Fibroblast of lung (primary cell): ENCODE data around the gene MAGI2. TPM values are rescaled to one million over a fixed set of nuclear protein-coding genes. Genes with fewer than 3 reads are reported as not detected.

Experiments
- DNase-seq, 2 donors: peaks; one replicate each; pipeline versions ENCODE4 v3.0.0 to v3.0.0-alpha.2; 2010; ENCODE audit warnings: low read depth in 2 of 2
- H2AFZ ChIP-seq: 2 replicates; pipeline ENCODE4 v1.5.1; 2012; ENCODE audit warnings: low read length, control low read depth, inconsistent platforms
- H3K27ac ChIP-seq: 2 replicates; pipeline ENCODE4 v1.5.1; 2011; ENCODE audit warnings: low read length, control low read depth; ENCODE audit not compliant: insufficient read depth
- H3K27me3 ChIP-seq: 2 replicates; pipeline ENCODE4 v1.5.1; 2011; ENCODE audit warnings: mild to moderate bottlenecking, low read length; ENCODE audit not compliant: control insufficient read depth, insufficient read depth
- H3K36me3 ChIP-seq: 2 replicates; pipeline ENCODE4 v1.5.1; 2011; ENCODE audit warnings: low read length; ENCODE audit not compliant: control insufficient read depth, insufficient read depth
- H3K4me1 ChIP-seq: 2 replicates; pipeline ENCODE4 v1.5.1; 2011; ENCODE audit warnings: low read length; ENCODE audit not compliant: control insufficient read depth, insufficient read depth; ENCODE audit errors: extremely low read depth
- H3K4me2 ChIP-seq: 2 replicates; pipeline ENCODE4 v1.5.1; 2011; ENCODE audit warnings: low read length, control low read depth; ENCODE audit not compliant: insufficient read depth; ENCODE audit errors: extremely low read depth
- H3K4me3 ChIP-seq, 4 experiments: fragments of 200-600 bp in 1 of 4; sonication (generic) in 1 of 4; replicated peaks in 1 of 4; 2 replicates each; pipeline ENCODE4 v1.5.1; 2011 to 2016; ENCODE audit warnings: low read length in 4 of 4, low read depth in 3 of 4, mild to moderate bottlenecking in 3 of 4, control low read depth in 2 of 4, inconsistent platforms in 1 of 4, mixed read lengths in 1 of 4; ENCODE audit not compliant: insufficient read depth in 1 of 4; ENCODE audit errors: control extremely low read depth in 1 of 4
- H3K79me2 ChIP-seq: 2 replicates; pipeline ENCODE4 v1.5.1; 2012; ENCODE audit warnings: mild to moderate bottlenecking, low read length, inconsistent platforms; ENCODE audit not compliant: control insufficient read depth, insufficient read depth
- H3K9ac ChIP-seq: 2 replicates; pipeline ENCODE4 v1.5.1; 2011; ENCODE audit warnings: mild to moderate bottlenecking, low read length, control low read depth; ENCODE audit not compliant: insufficient read depth
- H3K9me3 ChIP-seq: 2 replicates; pipeline ENCODE4 v1.5.1; 2012; ENCODE audit warnings: low read depth, low read length; ENCODE audit not compliant: control insufficient read depth, insufficient read depth
- H4K20me1 ChIP-seq: 2 replicates; pipeline ENCODE4 v1.5.1; 2011; ENCODE audit warnings: low read length; ENCODE audit not compliant: control insufficient read depth, insufficient read depth; ENCODE audit errors: extremely low read depth
- EZH2 ChIP-seq: IDR thresholded peaks from 2 replicates; pipeline ENCODE4 v1.5.1; 2012; ENCODE audit warnings: low read length, control low read depth, mild to moderate bottlenecking; ENCODE audit errors: missing control alignments
- polyA plus RNA-seq, 2 donors: library from polyadenylated mRNA; depleted of rRNA in 1 of 2; stranded (reverse) in 1 of 2; unstranded in 1 of 2; fragments of >200 nt; gene quantifications; 2 replicates each; pipeline ENCODE4 v1.2.1, GENCODE V29; 2011 to 2012; ENCODE audit warnings: missing spikeins in 1 of 2
- total RNA-seq: library from RNA; depleted of rRNA; stranded (reverse); fragments of >200 nt; gene quantifications from 2 replicates; pipeline ENCODE4 v1.2.1, GENCODE V29; 2014
- TF ChIP-seq, protein P1 (sequence below), 2 donors: IDR thresholded peaks in 1 of 2; conservative IDR thresholded peaks in 1 of 2; 1 replicate in 1 of 2; 2 replicates in 1 of 2; pipeline ENCODE4 v1.5.1; 2011 to 2012; ENCODE audit warnings: low read length in 2 of 2, control low read depth in 1 of 2, inconsistent platforms in 1 of 2, low read depth in 1 of 2, mild to moderate bottlenecking in 1 of 2

Gene MAGI2
- total and polyA plus RNA-seq, 2 donors (not counting 1 experiment from before 2014, with no cell fraction given): 1.8 to 17.0 TPM

DNA sequence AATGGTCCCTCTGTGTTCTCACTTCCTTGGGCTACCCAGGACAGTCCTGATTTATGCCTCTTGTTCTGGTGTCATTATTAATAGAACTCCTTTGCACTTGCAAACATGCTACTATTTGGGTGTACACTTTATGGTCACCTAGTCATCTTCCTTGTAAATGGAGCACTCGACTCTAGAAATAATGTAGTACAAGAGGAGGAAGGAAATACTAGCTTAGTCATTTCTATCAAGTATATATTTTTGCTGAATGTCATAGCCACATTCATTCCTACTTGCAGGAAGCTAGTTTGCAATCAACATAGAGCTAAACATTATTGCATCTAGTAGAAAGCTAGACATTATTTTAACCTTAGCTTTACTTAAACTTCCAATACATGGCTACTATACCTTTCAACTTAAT, 335.3 kb downstream of the MAGI2 start:
- Histone ChIP-seq H3K9me3 (no peaks in the 10 kb centered on the region), H3K4me2 (peak overlapping the region; percentile 19), H2AFZ (no peak overlapping the region), H3K36me3 (no peaks in the 10 kb centered on the region), H3K79me2 (no peaks in the 10 kb centered on the region), H3K27ac (no peak overlapping the region), H4K20me1 (no peaks in the 10 kb centered on the region), H3K9ac (no peak overlapping the region), H3K27me3 (no peaks in the 10 kb centered on the region), H3K4me1 (no peaks in the 10 kb centered on the region), H3K4me3 (no peak overlapping the region)
- DNase-seq: no peak
- TF ChIP-seq, protein P1, sequence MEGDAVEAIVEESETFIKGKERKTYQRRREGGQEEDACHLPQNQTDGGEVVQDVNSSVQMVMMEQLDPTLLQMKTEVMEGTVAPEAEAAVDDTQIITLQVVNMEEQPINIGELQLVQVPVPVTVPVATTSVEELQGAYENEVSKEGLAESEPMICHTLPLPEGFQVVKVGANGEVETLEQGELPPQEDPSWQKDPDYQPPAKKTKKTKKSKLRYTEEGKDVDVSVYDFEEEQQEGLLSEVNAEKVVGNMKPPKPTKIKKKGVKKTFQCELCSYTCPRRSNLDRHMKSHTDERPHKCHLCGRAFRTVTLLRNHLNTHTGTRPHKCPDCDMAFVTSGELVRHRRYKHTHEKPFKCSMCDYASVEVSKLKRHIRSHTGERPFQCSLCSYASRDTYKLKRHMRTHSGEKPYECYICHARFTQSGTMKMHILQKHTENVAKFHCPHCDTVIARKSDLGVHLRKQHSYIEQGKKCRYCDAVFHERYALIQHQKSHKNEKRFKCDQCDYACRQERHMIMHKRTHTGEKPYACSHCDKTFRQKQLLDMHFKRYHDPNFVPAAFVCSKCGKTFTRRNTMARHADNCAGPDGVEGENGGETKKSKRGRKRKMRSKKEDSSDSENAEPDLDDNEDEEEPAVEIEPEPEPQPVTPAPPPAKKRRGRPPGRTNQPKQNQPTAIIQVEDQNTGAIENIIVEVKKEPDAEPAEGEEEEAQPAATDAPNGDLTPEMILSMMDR (conservative IDR thresholded peaks at IDR 0.05 in 1 of 2, IDR thresholded peaks at IDR 0.05 in 1 of 2; ENCODE audit: low read depth in 1 of 2, low read length in 2 of 2): no peak
- no peak for TF ChIP-seq EZH2

DNA sequence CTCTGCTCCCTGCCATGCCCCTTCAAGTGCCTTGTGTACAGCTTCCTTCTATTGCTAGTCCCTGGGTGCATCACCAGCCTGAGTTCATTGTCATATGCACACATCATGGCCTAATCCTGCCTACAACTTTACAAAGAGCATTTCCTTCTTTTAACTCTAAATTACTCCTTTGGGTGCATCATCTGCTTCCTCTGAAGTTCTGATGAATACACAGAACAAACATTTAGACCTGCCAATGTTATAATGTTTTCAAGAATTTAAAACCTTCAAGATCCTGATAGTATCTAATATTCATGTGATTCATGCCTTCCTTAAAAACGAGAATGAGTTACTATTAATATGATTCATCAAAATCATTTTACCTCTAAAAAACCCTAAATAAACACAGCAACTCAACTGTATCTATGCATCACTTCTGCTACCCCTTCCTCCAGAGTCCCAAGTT, 357.1 kb downstream of the MAGI2 start:
- no peak overlapping the region for H3K4me2 ChIP-seq
- H3K4me3 ChIP-seq: no peak overlapping the region
- H3K36me3 ChIP-seq: no peaks in the 10 kb centered on the region
- H3K79me2 ChIP-seq: no peaks in the 10 kb centered on the region
- H3K27me3 ChIP-seq: no peaks in the 10 kb centered on the region
- TF ChIP-seq EZH2: no peak
- TF ChIP-seq, protein P1 (conservative IDR thresholded peaks at IDR 0.05 in 1 of 2, IDR thresholded peaks at IDR 0.05 in 1 of 2; ENCODE audit: low read depth in 1 of 2, low read length in 2 of 2): no peak
- H3K9ac ChIP-seq: no peak overlapping the region
- DNase-seq: peak in 1 of 2 donors; percentile 48
- H4K20me1 ChIP-seq: no peaks in the 10 kb centered on the region
- H3K9me3 ChIP-seq: no peaks in the 10 kb centered on the region
- no peak overlapping the region for H2AFZ ChIP-seq
- peaks cover 5% of the 10 kb centered on the region for H3K4me1 ChIP-seq
- H3K27ac ChIP-seq: no peak overlapping the region

DNA sequence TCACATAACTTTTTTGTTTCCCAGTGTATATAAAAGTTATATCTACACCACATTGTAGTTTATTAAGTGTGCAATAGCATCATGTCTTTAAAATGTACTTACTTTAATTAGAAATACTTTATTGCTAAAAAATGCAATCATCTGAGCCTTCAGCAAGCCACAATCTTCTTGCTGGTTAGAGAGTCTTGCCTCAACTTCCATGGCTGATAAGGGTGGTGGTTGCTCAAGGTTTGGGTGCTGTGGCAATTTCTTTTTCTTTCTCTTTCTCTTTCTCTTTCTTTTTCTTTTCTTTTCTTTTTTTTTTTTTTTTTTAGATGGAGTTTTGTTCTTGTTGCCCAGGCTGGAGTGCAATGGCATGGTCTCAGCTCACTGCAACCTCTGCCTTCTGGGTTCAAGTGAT, 360.0 kb downstream of the MAGI2 start:
- H3K79me2 ChIP-seq: no peaks in the 10 kb centered on the region
- H3K27ac ChIP-seq: no peak overlapping the region
- no peak overlapping the region for H3K4me3 ChIP-seq
- H3K9ac ChIP-seq: no peak overlapping the region
- TF ChIP-seq, protein P1 (conservative IDR thresholded peaks at IDR 0.05 in 1 of 2, IDR thresholded peaks at IDR 0.05 in 1 of 2; ENCODE audit: low read depth in 1 of 2, low read length in 2 of 2): no peak
- no peak for TF ChIP-seq EZH2
- peaks cover 2% of the 10 kb centered on the region for H3K4me1 ChIP-seq
- H3K36me3 ChIP-seq: no peaks in the 10 kb centered on the region
- DNase-seq: no peak
- H3K4me2 ChIP-seq: no peak overlapping the region
- no peaks in the 10 kb centered on the region for H4K20me1 ChIP-seq
- H3K27me3 ChIP-seq: no peaks in the 10 kb centered on the region
- H3K9me3 ChIP-seq: no peaks in the 10 kb centered on the region
- no peak overlapping the region for H2AFZ ChIP-seq
